DMS114 treated with DMSO at 0.1 percent for 48 hours (cell line): Measurements from ENCODE around the gene CCT8L2.
"Not testable (repeated sequence)": the region's sequence is repeated elsewhere in the genome, so short reads cannot be mapped to it uniquely, and the experiment has no call there.

Experiments used
- DNase-seq: peaks from one replicate; lab custom pipeline; 2025; ENCODE audit not compliant: unreplicated experiment; lab: John Stamatoyannopoulos, UW

The CCT8L2 gene

DNA sequence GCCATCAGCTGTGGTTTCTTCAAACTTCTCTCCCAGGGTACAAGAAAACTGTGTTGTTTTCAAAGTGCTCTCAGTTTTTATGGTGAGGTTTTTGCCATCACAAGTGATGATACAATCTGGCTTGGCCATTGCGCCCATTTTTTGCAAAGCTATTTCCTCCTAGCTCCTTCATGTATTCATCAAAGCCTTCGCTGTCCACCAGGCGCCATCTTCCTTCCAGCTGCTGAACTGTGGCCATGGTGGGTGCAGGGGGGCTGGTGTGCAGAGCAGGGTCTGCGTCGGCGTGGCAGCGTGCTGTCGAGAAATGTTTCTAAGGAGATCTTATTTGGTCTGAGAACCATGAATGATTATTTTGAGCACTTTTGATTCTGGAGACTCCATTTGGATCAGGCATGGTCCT is 2.6 kb upstream of the CCT8L2 start:
- not testable (repeated sequence) for DNase-seq

DNA sequence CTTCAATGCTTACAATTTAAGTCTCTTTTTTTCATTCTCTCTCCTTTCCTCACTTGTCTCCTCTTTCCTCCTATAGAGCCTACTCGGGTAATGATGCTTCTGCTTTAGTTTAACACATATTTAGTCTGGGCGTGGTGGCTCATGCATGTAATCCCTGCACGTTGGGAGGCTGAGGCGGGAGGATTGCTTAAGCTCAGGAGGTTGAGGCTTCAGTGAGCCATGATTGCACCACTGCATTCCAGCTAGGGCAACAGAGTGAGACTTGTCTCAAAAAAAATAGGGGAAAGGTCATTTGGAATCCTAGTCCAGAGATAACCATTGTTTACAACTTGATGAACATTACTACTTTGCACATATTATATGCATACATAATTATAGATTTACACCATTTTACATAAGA is 1.4 kb upstream of the CCT8L2 start:
- DNase-seq = no peak

DNA sequence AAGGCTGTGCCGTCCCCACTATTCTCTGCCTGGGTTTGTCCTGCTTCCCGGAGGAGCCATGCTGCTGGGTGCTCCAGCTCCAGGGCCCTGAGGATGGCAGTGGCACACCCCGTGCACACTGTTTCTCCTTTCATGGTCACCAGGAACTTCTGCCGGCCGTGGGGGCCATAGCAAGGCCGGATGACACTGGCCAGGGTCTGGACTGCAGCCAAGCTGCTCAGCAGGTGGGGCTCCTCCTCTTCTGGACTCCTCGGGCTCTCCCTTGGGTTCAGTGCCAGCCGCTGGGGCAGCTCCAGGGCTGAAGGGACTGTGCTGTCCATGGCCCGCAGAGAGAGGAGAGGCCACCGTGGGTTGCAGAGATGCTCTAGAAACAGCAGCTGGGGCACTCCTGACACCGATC is 379 bp downstream of the CCT8L2 start:
- not testable (repeated sequence) for DNase-seq

DNA sequence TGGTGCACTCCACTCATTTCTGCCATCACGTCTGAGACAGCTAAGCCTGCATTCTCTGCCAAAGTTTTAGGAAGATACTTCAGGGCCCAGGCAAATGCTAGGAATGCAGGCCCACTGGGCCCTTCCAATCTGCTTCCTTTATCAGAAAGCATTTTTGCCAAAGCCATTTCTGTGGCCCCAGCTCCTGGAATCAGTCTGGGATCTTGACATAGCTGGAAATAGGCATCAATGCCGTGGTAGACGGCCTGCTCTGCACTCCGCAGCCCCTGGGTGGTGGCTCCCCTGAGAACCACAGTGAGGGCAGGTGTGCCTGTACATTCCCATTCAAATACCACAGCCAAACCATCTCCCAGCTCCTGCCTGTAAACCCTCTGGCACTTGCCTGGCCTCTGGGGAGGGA is 1.5 kb downstream of the CCT8L2 start:
- not testable (repeated sequence) for DNase-seq

DNA sequence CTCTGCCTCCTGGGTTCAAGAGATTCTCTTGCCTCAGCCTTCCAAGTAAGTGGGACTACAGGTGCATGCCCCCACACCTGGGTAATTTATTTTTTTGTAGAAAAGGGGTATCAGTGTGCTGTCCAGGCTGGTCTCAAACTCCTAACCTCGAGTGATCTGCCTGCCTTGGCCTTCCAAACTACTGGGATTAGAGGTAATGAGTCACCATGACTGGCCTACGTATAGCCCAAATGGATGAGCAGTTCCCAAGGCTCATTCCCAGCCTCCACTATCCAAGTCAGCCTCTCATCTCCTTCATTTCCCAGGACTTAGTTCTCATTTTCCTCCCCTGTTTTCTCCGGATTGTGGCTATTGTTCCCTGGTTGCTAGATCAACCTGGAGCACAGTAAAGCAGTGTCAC is 5.6 kb downstream of the CCT8L2 start:
- no peak for DNase-seq

DNA sequence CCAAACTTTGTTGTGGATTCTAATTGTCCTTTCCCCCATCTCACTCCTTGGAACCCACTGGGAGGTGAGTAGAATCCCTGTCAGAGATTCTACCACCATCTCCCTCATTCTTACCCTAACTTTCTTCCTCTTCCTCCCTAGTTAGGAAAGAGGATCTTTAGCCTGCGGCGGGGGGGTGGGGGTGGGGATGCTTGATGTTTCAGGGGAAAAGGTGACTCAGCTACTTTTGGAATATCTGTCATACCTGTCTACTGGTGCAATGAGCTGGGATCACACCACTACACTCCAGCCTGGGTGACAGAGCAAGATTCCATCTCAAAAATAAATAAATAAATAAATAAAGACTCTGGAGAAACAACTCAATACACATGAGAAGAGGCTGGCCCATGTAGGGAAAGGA is 6.4 kb downstream of the CCT8L2 start:
- no peak for DNase-seq

DNA sequence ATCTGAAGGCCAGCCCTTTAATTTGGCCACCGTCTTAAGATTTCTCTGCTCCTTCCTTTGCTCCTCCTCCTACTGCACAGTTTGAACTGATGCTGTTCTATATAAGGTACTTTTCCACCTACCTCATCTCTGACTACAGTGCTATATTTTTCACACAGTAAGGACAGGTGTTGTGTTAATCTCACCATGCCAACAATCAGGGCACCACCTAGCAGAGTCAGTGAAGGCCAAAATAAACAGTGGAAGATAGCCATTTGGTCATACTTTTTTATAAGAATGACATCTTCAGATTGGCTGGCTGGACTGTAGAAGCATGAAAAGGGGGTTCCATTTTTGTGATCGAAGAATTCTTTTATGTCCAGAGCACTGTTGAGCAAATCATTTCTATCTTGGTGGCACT is 11.7 kb downstream of the CCT8L2 start:
- not testable (repeated sequence) for DNase-seq

DNA sequence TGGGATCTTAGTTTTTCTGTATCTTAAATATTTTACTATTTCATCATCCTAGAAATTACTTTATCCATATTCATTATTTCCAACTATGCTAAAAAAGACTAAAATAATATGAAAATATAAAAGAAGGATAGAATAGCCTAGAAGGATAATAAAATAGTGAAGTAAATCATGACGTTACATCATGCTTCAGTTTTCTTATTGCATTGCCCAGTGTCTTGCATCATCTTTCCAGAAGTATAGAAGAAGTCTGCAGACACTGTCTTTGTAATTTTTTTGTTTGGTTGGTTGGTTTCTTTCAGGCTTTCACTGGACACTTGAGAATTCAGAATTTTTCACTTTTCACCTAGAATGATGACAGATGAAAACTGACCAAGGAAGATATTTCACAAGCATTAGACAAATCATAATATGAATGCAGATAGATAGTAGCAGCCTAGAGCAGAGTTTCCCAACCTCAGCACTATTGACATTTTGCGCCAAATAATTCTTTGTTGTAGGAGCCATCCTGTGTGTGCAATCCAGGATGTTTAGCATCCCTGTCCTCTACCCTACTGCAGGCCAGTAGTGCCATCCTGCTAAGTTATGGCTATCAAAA is 23.3 kb downstream of the CCT8L2 start:
- not testable (repeated sequence) for DNase-seq

DNA sequence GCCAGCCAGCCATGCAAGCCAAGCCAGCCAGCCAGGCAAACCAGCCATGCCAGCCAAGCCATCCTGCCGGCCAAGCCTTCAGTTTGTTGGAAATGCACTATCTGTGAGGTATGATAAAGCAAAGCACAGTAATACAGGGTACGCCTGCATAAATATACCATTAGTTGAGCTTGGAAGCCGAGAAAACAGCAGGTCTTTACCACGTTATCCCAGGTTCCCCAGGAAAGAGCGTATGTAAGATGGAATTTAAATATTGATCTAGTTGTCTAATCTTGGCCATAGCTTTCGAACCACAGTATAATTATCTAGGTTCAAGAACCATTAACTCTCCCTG is 24.2 kb downstream of the CCT8L2 start:
- no peak for DNase-seq

DNA sequence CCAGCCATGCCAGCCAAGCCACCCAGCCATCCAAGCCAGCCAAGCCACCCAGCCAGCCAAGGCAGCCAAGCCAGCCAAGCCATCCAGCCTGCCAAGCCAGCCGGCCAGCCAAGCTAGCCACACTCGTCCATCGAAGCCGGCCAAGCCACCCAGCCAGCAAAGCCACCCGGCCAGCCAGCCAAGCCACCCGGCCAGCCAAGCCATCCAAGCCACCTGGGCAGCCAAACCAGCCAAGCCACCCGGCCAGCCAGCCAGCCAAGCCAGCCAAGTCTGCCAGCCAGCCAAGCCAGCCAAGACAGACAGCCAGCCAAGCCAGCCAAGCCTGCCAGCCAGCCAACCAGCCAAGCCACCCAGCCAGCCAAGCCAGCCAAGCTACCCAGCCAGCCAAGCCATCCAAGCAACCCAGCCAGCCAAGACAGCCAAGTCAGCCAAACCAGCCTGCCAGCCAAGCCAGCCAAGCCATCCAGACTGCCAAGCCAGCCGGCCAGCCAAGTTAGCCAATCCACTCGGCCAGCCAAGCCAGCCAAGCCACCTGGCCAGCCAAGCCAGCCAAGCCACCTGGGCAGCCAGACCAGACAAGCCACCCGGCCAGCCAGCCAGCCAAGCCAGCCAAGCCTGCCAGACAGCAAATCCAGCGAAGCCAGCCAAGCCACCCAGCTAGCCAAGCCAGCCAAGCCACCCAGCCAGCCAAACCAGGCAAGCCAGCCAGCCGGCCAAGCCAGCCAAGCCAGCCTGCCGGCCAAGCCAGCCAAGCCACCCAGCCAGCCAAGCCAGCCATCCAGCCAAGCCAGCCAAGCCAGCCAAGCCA is 24.8 kb downstream of the CCT8L2 start:
- DNase-seq = not testable (repeated sequence)

DNA sequence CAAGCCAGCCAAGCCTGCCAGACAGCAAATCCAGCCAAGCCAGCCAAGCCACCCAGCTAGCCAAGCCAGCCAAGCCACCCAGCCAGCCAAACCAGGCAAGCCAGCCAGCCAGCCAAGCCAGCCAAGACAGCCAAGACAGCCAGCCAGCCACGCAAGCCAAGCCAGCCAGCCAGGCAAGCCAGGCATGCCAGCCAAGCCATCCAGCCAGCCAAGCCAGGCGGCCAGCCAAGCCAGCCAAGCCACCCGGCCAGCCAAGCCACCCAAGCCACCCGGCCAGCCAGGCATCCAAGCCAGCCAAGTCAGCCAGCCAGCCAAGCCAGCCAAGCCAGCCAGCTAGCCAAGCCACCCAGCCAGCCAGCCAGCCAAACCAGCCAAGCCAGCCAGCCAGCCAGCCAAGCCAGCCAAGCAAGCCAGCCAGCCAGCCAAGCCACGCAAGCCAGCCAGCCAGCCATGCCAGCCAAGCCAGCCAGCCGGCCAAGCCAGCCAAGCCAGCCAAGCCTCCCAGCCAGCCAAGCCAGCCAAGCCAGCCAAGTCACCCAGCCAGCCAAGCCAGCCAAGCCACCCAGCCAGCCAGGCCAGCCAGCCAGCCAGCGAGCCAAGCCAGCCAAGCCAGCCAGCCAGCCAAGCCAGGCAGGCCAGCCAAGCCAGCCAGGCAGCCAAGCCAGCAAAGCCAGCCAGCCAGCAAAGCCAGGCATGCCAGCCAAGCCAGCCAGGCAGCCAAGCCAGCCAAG is 26.0 kb downstream of the CCT8L2 start:
- not testable (repeated sequence) for DNase-seq

DNA sequence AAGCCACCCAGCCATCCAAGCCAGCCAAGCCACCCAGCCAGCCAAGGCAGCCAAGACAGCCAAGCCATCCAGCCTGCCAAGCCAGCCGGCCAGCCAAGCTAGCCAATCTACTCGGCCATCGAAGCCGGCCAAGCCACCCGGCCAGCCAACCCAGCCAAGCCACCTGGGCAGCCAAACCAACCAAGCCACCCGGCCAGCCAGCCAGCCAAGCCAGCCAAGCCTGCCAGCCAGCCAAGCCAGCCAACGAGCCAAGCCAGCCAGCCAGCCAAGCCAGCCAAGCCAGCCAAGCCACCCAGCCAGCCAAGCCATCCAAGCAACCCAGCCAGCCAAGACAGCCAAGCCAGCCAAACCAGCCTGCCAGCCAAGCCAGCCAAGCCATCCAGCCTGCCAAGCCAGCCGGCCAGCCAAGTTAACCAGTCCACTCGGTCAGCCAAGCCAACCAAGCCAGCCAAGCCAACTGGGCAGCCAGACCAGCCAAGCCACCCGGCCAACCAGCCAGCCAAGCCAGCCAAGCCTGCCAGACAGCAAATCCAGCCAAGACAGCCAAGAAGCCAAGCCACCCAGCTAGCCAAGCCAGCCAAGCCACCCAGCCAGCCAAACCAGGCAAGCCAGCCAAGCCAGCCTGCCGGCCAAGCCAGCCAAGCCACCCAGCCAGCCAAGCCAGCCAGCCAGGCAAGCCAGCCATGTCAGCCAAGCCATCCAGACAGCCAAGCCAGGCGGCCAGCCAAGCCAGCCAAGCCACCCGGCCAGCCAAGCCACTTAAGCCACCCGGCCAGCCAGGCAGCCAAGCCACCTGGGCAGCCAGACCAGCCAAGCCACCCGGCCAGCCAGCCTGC is 26.8 kb downstream of the CCT8L2 start:
- not testable (repeated sequence) for DNase-seq

DNA sequence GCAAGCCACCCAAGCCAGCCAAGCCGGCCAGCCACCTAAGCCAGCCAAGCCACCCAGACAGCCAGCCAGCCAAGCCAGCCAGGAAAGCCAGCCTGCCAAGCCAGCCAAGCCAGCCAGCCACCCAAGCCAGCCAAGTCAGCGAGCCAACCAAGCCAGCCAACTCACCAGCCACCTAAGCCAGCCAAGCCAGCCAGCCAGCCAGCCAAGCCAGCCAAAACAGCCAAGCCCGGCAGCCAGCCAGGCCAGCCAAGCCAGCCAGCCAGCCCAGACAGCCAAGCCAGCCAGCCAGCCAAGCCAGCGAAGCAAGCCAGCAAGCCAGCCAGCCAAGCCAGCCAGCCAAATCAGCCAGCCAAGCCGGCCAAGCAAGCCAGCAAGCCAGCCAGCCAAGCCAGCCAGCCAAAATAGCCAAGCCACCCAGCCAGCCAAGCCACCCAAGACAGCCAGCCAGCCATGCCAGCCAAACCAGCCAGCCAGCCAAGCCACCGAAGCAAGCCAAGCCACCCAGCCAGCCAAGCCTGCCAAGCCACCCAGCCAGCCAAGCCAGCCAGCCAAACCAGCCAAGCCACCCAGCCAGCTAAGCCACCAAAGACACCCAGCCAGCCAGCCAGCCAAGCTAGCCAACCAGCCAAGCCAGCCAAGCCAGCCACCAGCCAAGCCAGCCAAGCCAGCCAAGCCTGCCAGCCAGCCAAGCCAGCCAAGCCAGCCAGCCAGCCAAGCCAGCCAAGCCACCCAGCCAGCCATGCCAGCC is 27.6 kb downstream of the CCT8L2 start:
- DNase-seq = not testable (repeated sequence)

DNA sequence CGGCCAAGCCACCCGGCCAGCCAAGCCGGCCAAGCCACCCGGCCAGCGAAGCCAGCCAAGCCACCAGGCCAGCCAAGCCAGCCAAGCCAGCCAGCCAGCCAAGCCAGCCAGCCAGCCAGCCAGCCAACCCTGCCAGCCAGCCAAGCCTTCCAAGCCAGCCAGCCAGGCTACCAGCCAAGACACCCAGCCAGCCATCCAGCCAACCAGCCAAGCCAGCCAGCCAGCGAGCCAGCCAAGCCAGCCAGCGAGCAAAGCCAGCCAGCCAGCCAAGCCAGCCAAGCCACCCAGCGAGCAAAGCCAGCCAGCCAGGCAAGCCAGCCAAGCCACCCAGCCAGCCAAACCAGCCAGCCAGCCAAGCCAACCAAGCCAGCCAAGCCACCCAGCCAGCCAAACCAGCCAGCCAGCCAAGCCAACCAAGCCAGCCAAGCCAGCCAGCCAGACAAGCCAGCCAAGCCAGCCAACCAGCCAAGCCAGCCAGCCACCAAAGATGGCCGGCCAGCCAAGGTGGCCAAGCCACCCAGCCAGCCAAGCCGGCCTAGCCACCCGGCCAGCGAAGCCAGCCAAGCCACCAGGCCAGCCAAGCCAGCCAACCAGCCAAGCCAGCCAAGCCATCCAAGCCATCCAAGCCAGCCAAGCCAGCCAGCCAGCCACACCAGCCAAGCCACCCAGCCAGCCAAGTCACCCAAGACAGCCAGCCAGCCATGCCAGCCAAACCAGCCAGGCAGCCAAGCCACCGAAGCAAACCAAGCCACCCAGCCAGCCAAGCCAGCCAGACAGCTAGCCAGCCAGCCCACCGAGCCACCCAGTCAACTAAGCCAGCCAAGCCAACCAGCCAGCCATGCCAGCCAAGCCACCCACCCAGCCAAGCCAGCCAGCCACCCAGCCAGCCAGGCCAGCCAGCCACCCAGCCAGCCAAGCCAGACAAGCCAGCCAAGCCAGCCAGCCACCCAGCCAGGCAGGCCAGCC is 28.8 kb downstream of the CCT8L2 start:
- no peak for DNase-seq

DNA sequence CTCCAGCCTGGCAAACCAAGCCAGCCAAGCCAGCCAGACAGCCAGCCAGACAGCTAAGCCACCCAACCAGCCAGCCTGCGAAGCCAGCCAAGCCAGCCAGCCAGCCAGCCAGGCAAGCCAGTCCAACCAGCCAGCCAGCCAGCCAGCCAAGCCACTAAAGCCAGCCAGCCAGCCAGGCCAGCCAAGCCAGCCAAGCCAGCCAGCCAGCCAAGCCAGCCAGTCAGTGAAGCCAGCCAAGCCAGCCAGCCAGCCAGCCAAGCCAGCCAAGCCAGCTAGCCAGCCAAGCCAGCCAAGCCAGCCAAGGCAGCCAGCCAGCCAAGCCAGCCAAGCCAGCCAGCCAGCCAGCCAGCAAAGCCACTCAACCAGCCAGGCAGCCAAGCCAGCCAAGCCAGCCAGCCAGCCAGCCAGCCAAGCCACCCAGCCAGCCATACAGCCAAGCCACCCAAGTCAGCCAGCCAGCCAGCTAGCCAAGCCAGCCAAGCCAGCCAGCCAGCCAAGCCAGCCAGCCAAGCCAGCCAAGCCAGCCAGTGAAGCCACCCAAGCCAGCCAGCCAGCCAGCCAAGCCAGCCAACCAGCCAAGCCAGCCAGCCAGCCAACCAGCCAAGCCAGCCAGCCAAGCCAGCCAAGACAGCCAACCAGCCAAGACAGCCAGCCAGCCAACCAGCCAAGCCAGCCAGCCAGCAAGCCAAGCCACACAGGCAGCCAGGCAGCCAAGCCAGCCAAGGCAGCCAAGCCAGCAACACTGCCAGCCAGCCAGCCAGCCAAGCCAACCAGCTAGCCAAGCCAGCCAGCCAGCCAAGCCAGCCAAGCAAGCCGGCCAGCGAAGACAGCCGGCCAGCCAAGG is 29.7 kb downstream of the CCT8L2 start:
- DNase-seq = no peak

DNA sequence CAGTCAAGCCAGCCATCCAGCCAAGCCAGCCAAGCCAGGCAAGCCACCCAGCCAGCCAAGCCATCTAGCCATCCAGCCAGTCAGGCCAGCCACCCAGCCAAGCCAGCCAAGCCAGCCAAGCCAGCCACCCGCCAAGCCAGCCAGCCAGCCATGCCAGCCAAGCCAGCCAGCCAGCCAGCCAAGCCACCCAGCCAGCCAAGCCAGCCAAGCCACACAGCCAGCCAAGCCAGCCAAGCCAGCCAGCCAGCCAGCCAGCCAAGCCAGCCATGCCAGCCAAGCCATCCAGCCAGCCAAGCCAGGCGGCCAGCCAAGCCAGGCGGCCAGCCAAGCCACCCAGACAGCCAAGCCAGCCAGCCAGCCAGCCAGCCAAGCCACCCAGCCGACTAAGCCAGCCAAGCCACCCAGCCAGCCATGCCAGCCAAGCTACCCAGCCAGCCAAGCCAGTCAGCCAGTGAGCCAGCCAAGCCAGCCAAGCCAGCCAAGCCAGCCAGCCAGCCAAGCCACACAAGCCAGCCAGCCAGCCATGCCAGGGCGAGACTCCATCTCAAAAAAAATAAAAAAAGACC is 31.4 kb downstream of the CCT8L2 start:
- not testable (repeated sequence) for DNase-seq

DNA sequence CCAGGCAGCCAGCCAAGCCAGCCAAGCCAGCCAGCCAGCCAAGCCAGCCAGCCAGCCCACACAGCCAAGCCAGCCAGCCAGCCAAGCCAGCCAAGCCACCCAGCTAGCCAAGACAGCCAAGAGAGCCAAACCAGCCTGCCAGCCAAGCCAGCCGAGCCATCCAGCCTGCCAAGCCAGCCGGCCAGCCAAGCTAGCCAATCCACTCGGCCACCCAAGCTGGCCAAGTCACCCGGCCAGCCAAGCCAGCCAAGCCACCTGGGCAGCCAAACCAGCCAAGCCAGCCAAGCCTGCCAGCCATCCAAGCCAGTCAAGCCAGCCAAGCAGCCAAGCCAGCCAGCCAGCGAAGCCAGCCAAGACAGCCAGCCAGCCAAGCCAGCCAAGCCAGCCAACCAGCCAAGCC is 32.0 kb downstream of the CCT8L2 start:
- not testable (repeated sequence) for DNase-seq

DNA sequence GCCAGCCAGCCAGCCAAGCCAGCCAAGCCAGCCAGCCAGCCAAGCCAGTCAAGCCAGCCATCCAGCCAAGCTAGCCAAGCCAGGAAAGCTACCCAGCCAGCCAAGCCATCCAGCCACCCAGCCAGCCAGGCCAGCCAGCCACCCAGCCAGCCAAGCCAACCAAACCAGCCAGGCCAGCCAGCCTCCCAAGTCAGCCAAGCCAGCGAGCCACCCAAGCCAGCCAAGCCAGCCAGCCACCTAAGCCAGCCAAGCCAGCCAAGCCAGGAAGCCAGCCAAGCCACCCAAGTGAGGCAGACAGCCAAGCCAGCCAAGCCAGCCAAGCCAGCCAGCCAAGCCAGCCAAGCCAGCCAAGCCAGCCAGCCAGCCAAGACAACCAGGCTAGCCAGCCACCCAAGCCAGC is 32.6 kb downstream of the CCT8L2 start:
- not testable (repeated sequence) for DNase-seq
